AG09319 (cell line): ENCODE measurements around the gene GSK3B.

Experiments
- DNase-seq: peaks from one replicate; pipeline ENCODE4 v3.0.0-alpha.2; 2010; ENCODE audit warnings: low read depth; ENCODE audit errors: extremely low read depth
- TF ChIP-seq, protein P1 (sequence below): IDR thresholded peaks from 2 replicates; pipeline ENCODE4 v1.5.1; 2011; ENCODE audit warnings: low read depth, mild to moderate bottlenecking, inconsistent platforms, low read length, moderate library complexity

Gene GSK3B

GRCh38 chr3:119978554-119979208, 115.6 kb downstream of the GSK3B start:
- TF ChIP-seq, protein P1, sequence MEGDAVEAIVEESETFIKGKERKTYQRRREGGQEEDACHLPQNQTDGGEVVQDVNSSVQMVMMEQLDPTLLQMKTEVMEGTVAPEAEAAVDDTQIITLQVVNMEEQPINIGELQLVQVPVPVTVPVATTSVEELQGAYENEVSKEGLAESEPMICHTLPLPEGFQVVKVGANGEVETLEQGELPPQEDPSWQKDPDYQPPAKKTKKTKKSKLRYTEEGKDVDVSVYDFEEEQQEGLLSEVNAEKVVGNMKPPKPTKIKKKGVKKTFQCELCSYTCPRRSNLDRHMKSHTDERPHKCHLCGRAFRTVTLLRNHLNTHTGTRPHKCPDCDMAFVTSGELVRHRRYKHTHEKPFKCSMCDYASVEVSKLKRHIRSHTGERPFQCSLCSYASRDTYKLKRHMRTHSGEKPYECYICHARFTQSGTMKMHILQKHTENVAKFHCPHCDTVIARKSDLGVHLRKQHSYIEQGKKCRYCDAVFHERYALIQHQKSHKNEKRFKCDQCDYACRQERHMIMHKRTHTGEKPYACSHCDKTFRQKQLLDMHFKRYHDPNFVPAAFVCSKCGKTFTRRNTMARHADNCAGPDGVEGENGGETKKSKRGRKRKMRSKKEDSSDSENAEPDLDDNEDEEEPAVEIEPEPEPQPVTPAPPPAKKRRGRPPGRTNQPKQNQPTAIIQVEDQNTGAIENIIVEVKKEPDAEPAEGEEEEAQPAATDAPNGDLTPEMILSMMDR = no peak
- DNase-seq = no peak

DNA sequence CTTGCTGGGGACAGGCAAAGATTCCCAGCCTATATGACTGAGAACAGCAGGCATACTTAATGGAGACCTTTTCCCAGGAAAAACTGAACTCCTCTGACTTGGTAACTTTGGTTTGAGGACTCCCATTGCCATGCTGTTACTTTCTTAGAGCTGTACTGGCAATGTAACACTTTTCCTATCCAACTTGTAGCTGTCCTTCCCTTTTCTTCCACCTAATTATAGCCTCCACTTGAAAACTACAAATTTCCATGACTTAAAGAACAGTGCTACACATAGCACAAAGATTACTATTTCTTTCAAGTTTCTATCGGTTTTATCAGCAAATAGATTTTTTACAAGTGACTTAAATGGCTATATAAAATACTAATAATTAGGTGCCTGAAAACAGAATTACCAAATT, 116.9 kb downstream of the GSK3B start:
- TF ChIP-seq, protein P1 = no peak
- DNase-seq = no peak

- DNase-seq = no peak
- TF ChIP-seq, protein P1 = no peak
These were observed 118.0 kb downstream of the GSK3B start for GRCh38 chr3:119976214-119976613.

- DNase-seq = no peak
- TF ChIP-seq, protein P1 = no peak
These were observed 119.6 kb downstream of the GSK3B start for GRCh38 chr3:119974656-119975055.

DNA sequence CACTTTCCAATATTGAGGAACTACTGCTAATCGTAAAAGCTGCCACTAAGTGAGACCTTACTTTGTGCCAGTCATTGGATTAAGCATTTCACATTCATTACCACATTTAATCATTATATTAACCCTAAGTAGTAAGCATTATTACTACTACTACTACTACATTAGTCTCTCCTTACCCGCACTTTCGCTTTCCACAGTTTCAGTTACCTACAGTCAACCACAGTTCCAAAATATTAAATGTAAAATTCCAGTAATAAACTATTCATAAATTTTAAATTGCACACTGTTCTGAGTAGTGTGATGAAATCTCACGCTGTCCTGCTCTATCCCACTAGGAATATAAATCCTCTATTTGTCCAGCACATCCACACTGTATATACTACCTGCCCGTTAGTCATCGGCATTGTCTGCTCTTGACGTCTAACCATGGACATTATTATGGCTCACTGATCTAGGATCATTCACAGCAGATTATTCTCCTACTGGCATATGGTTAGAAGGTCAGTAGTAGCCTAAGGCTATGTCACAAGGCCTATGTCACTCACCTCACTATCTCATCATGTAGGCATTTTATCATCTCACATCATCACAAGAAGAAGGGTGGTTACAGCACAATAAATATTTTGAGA, 121.1 kb downstream of the GSK3B start:
- TF ChIP-seq, protein P1 = no peak
- no peak for DNase-seq

GRCh38 chr3:119969759-119970158, 124.5 kb downstream of the GSK3B start:
- DNase-seq = no peak

GRCh38 chr3:119967353-119968006, 126.8 kb downstream of the GSK3B start:
- DNase-seq = no peak
- TF ChIP-seq, protein P1 = no peak

More at GRCh38 chr3:119969759-119970158, 124.5 kb downstream of the GSK3B start:
- TF ChIP-seq, protein P1 = no peak
